Lower leg skin (tissue), 3 donors: ENCODE results near the gene DRC3.

Source experiments
- CTCF ChIP-seq, 3 donors: fragments of 450-650 bp; IDR thresholded peaks; one replicate each; pipeline ENCODE4 v1.5.1; 2016; ENCODE audit warnings: antibody characterized with exemption in 3 of 3, mild to moderate bottlenecking in 3 of 3, moderate library complexity in 2 of 3
- POLR2A ChIP-seq, 2 donors: fragments of 450-650 bp; IDR thresholded peaks; one replicate each; pipeline ENCODE4 v1.6.1; 2016 to 2017; ENCODE audit warnings: antibody characterized with exemption in 2 of 2, mild to moderate bottlenecking in 1 of 2, moderate library complexity in 1 of 2

- no peak for TF ChIP-seq CTCF (IDR thresholded peaks at IDR 0.05)
- no peak for TF ChIP-seq POLR2A (IDR thresholded peaks at IDR 0.05)
Observed at GRCh38 chr17:17998934-17999333, 26.3 kb downstream of the DRC3 start.
